Pancreas (tissue), 10 donors: ENCODE measurements around the gene MYH14. TPM values are rescaled to one million over a fixed set of nuclear protein-coding genes. Genes with fewer than 3 reads are reported as not detected.

Source experiments
- ATAC-seq, 4 donors: fragments of 200-7000 bp; cut with Tn5 transposase; one replicate each; pipeline versions ENCODE4 v1.8.0 to v1.9.1; 2020; ENCODE audit warnings: mild to moderate bottlenecking in 4 of 4, moderate library complexity in 4 of 4
- DNase-seq, 6 donors: peaks; one replicate each; pipeline ENCODE4 v3.0.0-alpha.2; 2020
- FAIRE-seq: peaks from 2 replicates; lab custom pipeline; 2012; peaks lifted over from hg19 to GRCh38; lab: Jason Lieb, UNC
- H3K27ac ChIP-seq, 4 donors: fragments of 200-600 bp; sonication (generic); 1 replicate in 3 of 4; 2 replicates in 1 of 4; pipeline versions ENCODE4 v1.5.0 to v1.8.0; 2020
- H3K27me3 ChIP-seq, 4 donors: fragments of 200-600 bp; one replicate each; pipeline ENCODE4 v1.8.0; 2021
- H3K36me3 ChIP-seq, 3 donors: fragments of 200-600 bp; sonication (generic) in 1 of 3; one replicate each; pipeline versions ENCODE4 v1.5.0 to v1.8.0; 2020 to 2021
- H3K4me1 ChIP-seq, 3 donors: fragments of 200-600 bp; one replicate each; pipeline ENCODE4 v1.8.0; 2021
- H3K4me3 ChIP-seq, 4 donors: fragments of 200-600 bp; sonication (generic) in 2 of 4; one replicate each; pipeline versions ENCODE4 v1.5.0 to v1.8.0; 2020 to 2021
- H3K9me3 ChIP-seq, 4 donors: fragments of 200-600 bp; one replicate each; pipeline ENCODE4 v1.8.0; 2021
- CTCF ChIP-seq, 4 donors: fragments of 200-600 bp; sonication (generic) in 3 of 4; IDR thresholded peaks; one replicate each; pipeline versions ENCODE4 v1.5.0 to v1.8.0; 2021; ENCODE audit warnings: antibody characterized with exemption in 4 of 4
- WGBS, 2 donors: extraction: QIAGEN DNeasy Blood & Tissue Kit; methylation state at CpG; one replicate each; pipeline ENCODE4 v1.1.7; 2013; 5-methylcytosine and 5-hydroxymethylcytosine counted together
- intact Hi-C, 3 donors: fragments of 100-400 bp; cut with DNase I; formaldehyde crosslinking; loops; one replicate each; pipeline versions ENCODE4 v1.11.1 to v1.14.2; 2022
- polyA plus RNA-seq, 2 donors: library from polyadenylated mRNA; stranded (reverse); fragments of 200-250 nt; gene quantifications; one replicate each; pipeline ENCODE4 v1.2.3, GENCODE V29; 2013
- total RNA-seq, 6 donors: library from RNA; stranded (reverse); fragmentation: NEBNext Ultra II Directional in 4 of 6; extraction: Animal tissue kit (Norgen Biotek cat#: 25700) in 4 of 6; gene quantifications; one replicate each; pipeline versions ENCODE4 v1.2.1 to v1.2.4, GENCODE V29; 2021 to 2023
- donor health status: healthy with polysubstance abuse.
- donor health status: DM: no; HTN: no; CAD: no; lungs with moderate emphysema.
- donor health status: DM: no; HTN: no; CAD: no.
- donor health status: control.
- donor health status: control.
- donor health status: Bipolar disorder and iron deficiency.
- donor health status: DM: yes; HTN: yes; CAD: no.
- donor health status: DM: no; HTN: no; CAD: no.
- donor health status: DM: no; HTN: no; CAD: no.
- donor health status: DM: yes; HTN: yes; CAD: no.

MYH14 gene
- total and polyA plus RNA-seq, 8 donors = 21.4 to 75.7 (median 34.4) TPM

- no peaks in the 10 kb centered on the region for H3K4me1 ChIP-seq
- no peak overlapping the region for H3K4me3 ChIP-seq
- no peaks in the 10 kb centered on the region for H3K9me3 ChIP-seq
- DNase-seq (no peak), ATAC-seq (no peak), FAIRE-seq (no peak)
- H3K27ac ChIP-seq = no peak overlapping the region
- no peaks in the 10 kb centered on the region for H3K27me3 ChIP-seq
- WGBS, 2 donors = 93 to 94% methylated on average over 5 of the region's 5 CpGs
- intact Hi-C loops = no loop called here
- H3K36me3 ChIP-seq = peaks cover 0 to 55% (median 0%) of the 10 kb centered on the region in 3 donors
- no peak for TF ChIP-seq CTCF (IDR thresholded peaks at IDR 0.05)
These were observed 49.5 kb downstream of the MYH14 start for GRCh38 chr19:50252887-50253268.

GRCh38 chr19:50255115-50255514 is 51.7 kb downstream of the MYH14 start:
- no peak overlapping the region for H3K27ac ChIP-seq
- H3K27me3 ChIP-seq = no peaks in the 10 kb centered on the region
- no peak overlapping the region for H3K4me3 ChIP-seq
- H3K36me3 ChIP-seq = peaks cover 0 to 48% (median 0%) of the 10 kb centered on the region in 3 donors
- 88 to 96% methylated on average over 5 of the region's 5 CpGs for WGBS, 2 donors
- intact Hi-C loops = no loop called here
- FAIRE-seq (no peak), DNase-seq (no peak), ATAC-seq (no peak)
- no peak for TF ChIP-seq CTCF (IDR thresholded peaks at IDR 0.05)
- H3K4me1 ChIP-seq = no peaks in the 10 kb centered on the region
- no peaks in the 10 kb centered on the region for H3K9me3 ChIP-seq

GRCh38 chr19:50257141-50257540 is 53.7 kb downstream of the MYH14 start:
- WGBS, 2 donors = 93 to 95% methylated on average over 10 of the region's 10 CpGs
- no peak for TF ChIP-seq CTCF (IDR thresholded peaks at IDR 0.05)
- FAIRE-seq = no peak
- ATAC-seq = no peak
- H3K4me3 ChIP-seq = no peak overlapping the region
- H3K27me3 ChIP-seq = no peaks in the 10 kb centered on the region
- H3K36me3 ChIP-seq = peaks cover 0 to 41% (median 0%) of the 10 kb centered on the region in 3 donors
- H3K4me1 ChIP-seq = no peaks in the 10 kb centered on the region
- intact Hi-C loops = no loop called here
- H3K27ac ChIP-seq = no peak overlapping the region
- H3K9me3 ChIP-seq = no peaks in the 10 kb centered on the region
- DNase-seq = no peak

- Histone ChIP-seq H3K36me3 (peaks cover 0 to 24% (median 0%) of the 10 kb centered on the region in 3 donors), H3K27ac (no peak overlapping the region)
- 69 to 72% methylated on average over 25 of the region's 25 CpGs for WGBS, 2 donors
These were observed 55.5 kb downstream of the MYH14 start for GRCh38 chr19:50258918-50259372.

More at GRCh38 chr19:50258918-50259372, 55.5 kb downstream of the MYH14 start:
- peak in 3 of 6 donors; percentile 20 to 65 (median 56) for DNase-seq
- intact Hi-C loops = no loop called here
- Histone ChIP-seq H3K4me1 (no peaks in the 10 kb centered on the region), H3K4me3 (no peak overlapping the region), H3K27me3 (no peaks in the 10 kb centered on the region), H3K9me3 (no peaks in the 10 kb centered on the region)
- ATAC-seq = peak in 1 of 4 donors; percentile 25
- peak; percentile 23 to 35 (median 28) for TF ChIP-seq CTCF (IDR thresholded peaks at IDR 0.05)
- no peak for FAIRE-seq
